Adrenal gland (tissue), 5 donors: ENCODE results near the gene ADISSP.

Experiments
- CTCF ChIP-seq, 6 experiments: fragments of 450-650 bp in 4 of 6; fragments of 200-600 bp in 2 of 6; sonication (generic) in 1 of 6; IDR thresholded peaks; 1 replicate in 5 of 6; 2 replicates in 1 of 6; pipeline versions ENCODE4 v1.5.1 to v1.8.0; 2016 to 2021; ENCODE audit warnings: antibody characterized with exemption in 6 of 6, mild to moderate bottlenecking in 2 of 6, moderate library complexity in 1 of 6
- POLR2A ChIP-seq, 2 donors: fragments of 450-650 bp; IDR thresholded peaks; one replicate each; pipeline ENCODE4 v1.6.1; 2017; ENCODE audit warnings: antibody characterized with exemption in 2 of 2, mild to moderate bottlenecking in 2 of 2, moderate library complexity in 1 of 2
- donor health status: DM: no; HTN: no; CAD: no.

DNA sequence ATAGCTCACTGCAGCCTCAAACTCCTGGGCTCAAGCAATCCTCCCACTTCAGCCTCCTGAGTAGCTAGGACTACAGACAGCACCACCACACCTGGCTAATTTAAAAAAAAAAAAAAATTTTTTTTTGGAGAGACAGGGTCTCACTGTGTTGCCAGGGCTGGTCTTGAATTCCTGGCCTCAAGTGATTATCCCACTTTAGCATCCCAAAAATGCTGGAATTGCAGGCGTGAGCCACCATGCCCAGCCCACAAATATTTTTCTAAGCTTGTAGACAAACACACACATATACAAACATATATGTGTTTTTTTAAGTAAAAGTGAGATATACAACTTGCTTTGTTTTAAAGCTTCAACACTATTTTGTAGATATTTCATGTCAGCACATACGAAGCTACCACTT lies 24.3 kb downstream of the ADISSP start:
- TF ChIP-seq CTCF (IDR thresholded peaks at IDR 0.05) (no peak), POLR2A (IDR thresholded peaks at IDR 0.05) (no peak)
